HFFc6 (cell line): ENCODE results near the gene XG. TPM values are rescaled to one million over a fixed set of nuclear protein-coding genes. Genes with fewer than 3 reads are reported as not detected.
A peak's percentile ranks its signal among the peaks of the same experiment; 100 is the strongest.
"Not testable (repeated sequence)": the region's sequence is repeated elsewhere in the genome, so short reads cannot be mapped to it uniquely, and the experiment has no call there.

ENCODE experiments used
- DNase-seq: peaks from one replicate; pipeline ENCODE4 v3.0.0-alpha.2; 2018
- H3K27ac Mint-ChIP-seq: 2 replicates; pipeline ENCODE4 v1.8.0; 2020; ENCODE audit warnings: mild to moderate bottlenecking, mixed read lengths
- H3K27me3 Mint-ChIP-seq: 2 replicates; pipeline ENCODE4 v1.8.0; 2021; ENCODE audit warnings: mild to moderate bottlenecking, moderate library complexity, mixed read lengths; ENCODE audit not compliant: insufficient read depth
- H3K36me3 Mint-ChIP-seq: 2 replicates; pipeline ENCODE4 v1.8.0; 2021; ENCODE audit warnings: low read depth, mixed read lengths
- H3K4me1 Mint-ChIP-seq: 2 replicates; pipeline ENCODE4 v1.8.0; 2020; ENCODE audit warnings: low read depth, mixed read lengths
- H3K4me3 Mint-ChIP-seq: 2 replicates; pipeline ENCODE4 v1.8.0; 2020; ENCODE audit warnings: mild to moderate bottlenecking, moderate library complexity, mixed read lengths
- H3K9me3 Mint-ChIP-seq: 2 replicates; pipeline ENCODE4 v1.8.0; 2020; ENCODE audit warnings: mild to moderate bottlenecking, mixed read lengths
- total RNA-seq, 6 experiments: library from RNA; stranded (reverse); fragmentation: NEBNext Ultra II Directional; extraction: Animal tissue kit (Norgen Biotek cat#: 25700); gene quantifications; 2 replicates in 1 of 6; 3 replicates in 5 of 6; pipeline ENCODE4 v1.2.3, GENCODE V29; 2021
- TF ChIP-seq, protein P1 (sequence below): fragments of 200-600 bp; sonication (generic); IDR thresholded peaks from 2 replicates; pipeline ENCODE4 v1.5.0; 2021; ENCODE audit warnings: antibody characterized with exemption, mild to moderate bottlenecking

XG gene
- total RNA-seq, 6 experiments from 2014 or later, result 0.07 to 0.48 (median 0.31) TPM; not detected in 1

GRCh38 chrX:2751291-2751690 is 549 bp upstream of the XG start:
- Mint-ChIP-seq H3K4me3 (peak overlapping the region; percentile 6; the same call in 1 of the 2 replicates), H3K27ac (peak overlapping the region; percentile 89), H3K36me3 (no peaks in the 10 kb centered on the region; the same call in 1 of the 2 replicates), H3K9me3 (no peaks in the 10 kb centered on the region), H3K4me1 (peaks cover 60% of the 10 kb centered on the region), H3K27me3 (no peaks in the 10 kb centered on the region)
- TF ChIP-seq, protein P1, sequence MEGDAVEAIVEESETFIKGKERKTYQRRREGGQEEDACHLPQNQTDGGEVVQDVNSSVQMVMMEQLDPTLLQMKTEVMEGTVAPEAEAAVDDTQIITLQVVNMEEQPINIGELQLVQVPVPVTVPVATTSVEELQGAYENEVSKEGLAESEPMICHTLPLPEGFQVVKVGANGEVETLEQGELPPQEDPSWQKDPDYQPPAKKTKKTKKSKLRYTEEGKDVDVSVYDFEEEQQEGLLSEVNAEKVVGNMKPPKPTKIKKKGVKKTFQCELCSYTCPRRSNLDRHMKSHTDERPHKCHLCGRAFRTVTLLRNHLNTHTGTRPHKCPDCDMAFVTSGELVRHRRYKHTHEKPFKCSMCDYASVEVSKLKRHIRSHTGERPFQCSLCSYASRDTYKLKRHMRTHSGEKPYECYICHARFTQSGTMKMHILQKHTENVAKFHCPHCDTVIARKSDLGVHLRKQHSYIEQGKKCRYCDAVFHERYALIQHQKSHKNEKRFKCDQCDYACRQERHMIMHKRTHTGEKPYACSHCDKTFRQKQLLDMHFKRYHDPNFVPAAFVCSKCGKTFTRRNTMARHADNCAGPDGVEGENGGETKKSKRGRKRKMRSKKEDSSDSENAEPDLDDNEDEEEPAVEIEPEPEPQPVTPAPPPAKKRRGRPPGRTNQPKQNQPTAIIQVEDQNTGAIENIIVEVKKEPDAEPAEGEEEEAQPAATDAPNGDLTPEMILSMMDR, result no peak
- DNase-seq, result peak; percentile 47

DNA sequence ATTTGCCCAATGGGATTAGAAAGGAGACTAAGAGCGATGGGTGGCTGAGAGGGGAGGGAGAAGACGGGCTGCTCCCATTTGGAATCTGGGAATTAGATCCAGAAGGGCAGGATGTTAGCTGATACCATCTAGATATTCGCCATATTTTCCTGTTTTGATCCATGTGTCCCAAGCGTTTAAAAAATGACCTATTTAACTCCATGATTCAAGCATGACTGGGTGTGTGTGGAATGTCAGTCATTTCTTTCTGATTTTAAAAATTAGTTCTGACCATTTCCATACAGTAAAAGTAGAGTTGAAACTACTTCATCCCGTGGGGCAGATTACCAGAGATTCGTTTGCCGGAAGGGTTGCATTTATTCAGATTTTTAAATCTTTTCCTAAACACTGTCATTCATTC is 601 bp downstream of the XG start:
- not testable (repeated sequence) for H3K36me3 Mint-ChIP-seq, H3K27me3 Mint-ChIP-seq, H3K9me3 Mint-ChIP-seq
- Mint-ChIP-seq H3K4me1 (peaks cover 54% of the 10 kb centered on the region), H3K4me3 (peak overlapping the region; percentile 73), H3K27ac (peak overlapping the region; percentile 93)
- peak; percentile 52 for DNase-seq

- H3K27ac Mint-ChIP-seq, H3K36me3 Mint-ChIP-seq, DNase-seq, H3K27me3 Mint-ChIP-seq, H3K9me3 Mint-ChIP-seq, H3K4me3 Mint-ChIP-seq: not testable (repeated sequence)
- peaks cover 47% of the 10 kb centered on the region for H3K4me1 Mint-ChIP-seq
Measured at GRCh38 chrX:2755163-2755715, 3.4 kb downstream of the XG start.

GRCh38 chrX:2756548-2756947 is 4.7 kb downstream of the XG start:
- Mint-ChIP-seq H3K27ac (no peak overlapping the region), H3K36me3 (no peaks in the 10 kb centered on the region), H3K4me1 (peaks cover 34% of the 10 kb centered on the region), H3K4me3 (no peak overlapping the region), H3K9me3 (no peaks in the 10 kb centered on the region), H3K27me3 (peaks cover 4% of the 10 kb centered on the region)
- TF ChIP-seq, protein P1, result no peak
- DNase-seq, result no peak

- no peak for DNase-seq
- TF ChIP-seq, protein P1, result no peak
- Mint-ChIP-seq H3K9me3 (no peaks in the 10 kb centered on the region), H3K36me3 (peaks cover 4% of the 10 kb centered on the region; the same call in 1 of the 2 replicates), H3K27ac (no peak overlapping the region), H3K4me3 (no peak overlapping the region), H3K4me1 (no peaks in the 10 kb centered on the region), H3K27me3 (peaks cover 5% of the 10 kb centered on the region)
Measured at GRCh38 chrX:2761246-2761645, 9.4 kb downstream of the XG start.

GRCh38 chrX:2762671-2763070 is 10.8 kb downstream of the XG start:
- not testable (repeated sequence) for H3K27ac Mint-ChIP-seq, H3K4me1 Mint-ChIP-seq, H3K9me3 Mint-ChIP-seq, H3K27me3 Mint-ChIP-seq, DNase-seq, H3K4me3 Mint-ChIP-seq, H3K36me3 Mint-ChIP-seq

GRCh38 chrX:2764766-2765548 is 13.1 kb downstream of the XG start:
- not testable (repeated sequence) for H3K27ac Mint-ChIP-seq, H3K4me3 Mint-ChIP-seq, DNase-seq, H3K36me3 Mint-ChIP-seq, H3K27me3 Mint-ChIP-seq, H3K9me3 Mint-ChIP-seq
- peaks cover 18% of the 10 kb centered on the region for H3K4me1 Mint-ChIP-seq
